Measurements from ENCODE around the gene GNG12. TPM values are rescaled to one million over a fixed set of nuclear protein-coding genes. Genes with fewer than 3 reads are reported as not detected.

GNG12 gene
- total RNA-seq, 2 experiments from 2014 or later, result not detected

GRCh38 chr1:67825591-67825990 is 7.7 kb downstream of the GNG12 start:
- no peak overlapping the region for H3K27ac Mint-ChIP-seq
- TF ChIP-seq CTCF (IDR thresholded peaks at IDR 0.05), result no peak
- Histone ChIP-seq H3K4me1 (ENCODE audit: insufficient read depth, low read length) (no peaks in the 10 kb centered on the region), H3K27ac (ENCODE audit: low read depth in 1 of 2, low read length in 2 of 2) (no peak overlapping the region), H3K4me3 (ENCODE audit: low read length) (no peak overlapping the region), H3K27me3 (ENCODE audit: control insufficient read depth in 1 of 2, insufficient read depth in 2 of 2, low read length in 2 of 2) (peaks cover 4 to 7% of the 10 kb centered on the region in 2 experiments), H3K9me3 (ENCODE audit: control insufficient read depth in 1 of 2, insufficient read depth in 1 of 2, low read length in 2 of 2) (no peaks in the 10 kb centered on the region), H3K36me3 (ENCODE audit: insufficient read depth, low read length) (no peaks in the 10 kb centered on the region)
- no peaks in the 10 kb centered on the region for H3K36me3 Mint-ChIP-seq (ENCODE audit: low read depth)
- no peaks in the 10 kb centered on the region for H3K4me1 Mint-ChIP-seq (ENCODE audit: low read depth)
- peaks cover 28% of the 10 kb centered on the region for H3K27me3 Mint-ChIP-seq
- no peak for DNase-seq
- ChIA-PET POLR2A (no interaction called here), CTCF (no interaction called here)
- H3K9me3 Mint-ChIP-seq, result no peaks in the 10 kb centered on the region
- no peak overlapping the region for H3K4me3 Mint-ChIP-seq
- intact Hi-C loops (cut with DNase I, micrococcal nuclease), result no loop called here
- ATAC-seq (ENCODE audit: poor library complexity), result no peak

GRCh38 chr1:67824766-67825165 is 8.5 kb downstream of the GNG12 start:
- intact Hi-C loops (cut with DNase I, micrococcal nuclease), result no loop called here
- Histone ChIP-seq H3K36me3 (ENCODE audit: insufficient read depth, low read length) (no peaks in the 10 kb centered on the region), H3K27me3 (ENCODE audit: control insufficient read depth in 1 of 2, insufficient read depth in 2 of 2, low read length in 2 of 2) (peaks cover 0 to 4% of the 10 kb centered on the region in 2 experiments), H3K27ac (ENCODE audit: low read depth in 1 of 2, low read length in 2 of 2) (no peak overlapping the region), H3K4me1 (ENCODE audit: insufficient read depth, low read length) (no peaks in the 10 kb centered on the region), H3K4me3 (ENCODE audit: low read length) (no peak overlapping the region), H3K9me3 (ENCODE audit: control insufficient read depth in 1 of 2, insufficient read depth in 1 of 2, low read length in 2 of 2) (no peaks in the 10 kb centered on the region)
- no peaks in the 10 kb centered on the region for H3K4me1 Mint-ChIP-seq (ENCODE audit: low read depth)
- ATAC-seq (ENCODE audit: poor library complexity), result no peak
- H3K27me3 Mint-ChIP-seq, result peaks cover 22% of the 10 kb centered on the region
- no peak for TF ChIP-seq CTCF (IDR thresholded peaks at IDR 0.05)
- DNase-seq, result no peak
- H3K4me3 Mint-ChIP-seq, result no peak overlapping the region
- no peaks in the 10 kb centered on the region for H3K9me3 Mint-ChIP-seq
- no peak overlapping the region for H3K27ac Mint-ChIP-seq
- ChIA-PET CTCF (no interaction called here), POLR2A (no interaction called here)
- no peaks in the 10 kb centered on the region for H3K36me3 Mint-ChIP-seq (ENCODE audit: low read depth)

GRCh38 chr1:67823615-67824014 is 9.7 kb downstream of the GNG12 start:
- peaks cover 26% of the 10 kb centered on the region for H3K27me3 Mint-ChIP-seq
- H3K27me3 ChIP-seq (ENCODE audit: control insufficient read depth in 1 of 2, insufficient read depth in 2 of 2, low read length in 2 of 2), result peaks cover 0 to 4% of the 10 kb centered on the region in 2 experiments
- POLR2A ChIA-PET, result no interaction called here
- no peak for ATAC-seq (ENCODE audit: poor library complexity)
- no peaks in the 10 kb centered on the region for H3K9me3 Mint-ChIP-seq
- H3K9me3 ChIP-seq (ENCODE audit: control insufficient read depth in 1 of 2, insufficient read depth in 1 of 2, low read length in 2 of 2), result no peaks in the 10 kb centered on the region
- H3K36me3 ChIP-seq (ENCODE audit: insufficient read depth, low read length), result no peaks in the 10 kb centered on the region
- TF ChIP-seq CTCF (IDR thresholded peaks at IDR 0.05), result no peak
- H3K27ac Mint-ChIP-seq, result no peak overlapping the region
- no peak overlapping the region for H3K4me3 ChIP-seq (ENCODE audit: low read length)
- no peaks in the 10 kb centered on the region for H3K4me1 Mint-ChIP-seq (ENCODE audit: low read depth)
- H3K4me3 Mint-ChIP-seq, result no peak overlapping the region
- H3K4me1 ChIP-seq (ENCODE audit: insufficient read depth, low read length), result no peaks in the 10 kb centered on the region
- H3K27ac ChIP-seq (ENCODE audit: low read depth in 1 of 2, low read length in 2 of 2), result no peak overlapping the region
- no peaks in the 10 kb centered on the region for H3K36me3 Mint-ChIP-seq (ENCODE audit: low read depth)
- no peak for DNase-seq
- CTCF ChIA-PET, result no interaction called here
- intact Hi-C loops (cut with DNase I, micrococcal nuclease), result no loop called here

Data from CD4-positive, alpha-beta T cell (primary cell).